Measurements from ENCODE around the gene TSPAN13.

- TF ChIP-seq POLR2A (IDR thresholded peaks at IDR 0.05) (no peak), CTCF (IDR thresholded peaks at IDR 0.05) (no peak), POLR2AphosphoS5 (IDR thresholded peaks at IDR 0.05) (no peak)
Observed at GRCh38 chr7:16743236-16743635, 10.3 kb upstream of the TSPAN13 start.
